Measurements from ENCODE around the gene LILRA6.

LILRA6 gene

GRCh38 chr19:54262470-54262869, 19.9 kb upstream of the LILRA6 start:
- Histone ChIP-seq H2AFZ (ENCODE audit: low read length) (no peak overlapping the region), H3K79me2 (ENCODE audit: insufficient read depth, low read length) (no peaks in the 10 kb centered on the region), H4K20me1 (ENCODE audit: insufficient read depth, low read length) (no peaks in the 10 kb centered on the region), H3K9ac (ENCODE audit: low read length) (no peak overlapping the region), H3F3A (ENCODE audit: insufficient read depth, low read length) (no peaks in the 10 kb centered on the region), H3K27ac (ENCODE audit: low read depth, low read length, poor library complexity, severe bottlenecking) (no peak overlapping the region), H3K4me3 (ENCODE audit: low read depth, low read length, poor library complexity, severe bottlenecking) (no peak overlapping the region), H3K4me2 (ENCODE audit: low read length) (no peak overlapping the region), H3K4me1 (ENCODE audit: insufficient read depth, low read length, severe bottlenecking) (no peaks in the 10 kb centered on the region), H3K9me3 (ENCODE audit: low read length) (no peaks in the 10 kb centered on the region), H3K36me3 (ENCODE audit: insufficient read depth, low read length) (no peaks in the 10 kb centered on the region), H3K9me2 (ENCODE audit: low read depth, low read length) (no peaks in the 10 kb centered on the region), H3K27me3 (ENCODE audit: insufficient read depth, low read length) (peaks cover 7% of the 10 kb centered on the region; the same call in 1 of the 2 replicates)
- TF ChIP-seq CTCF (IDR thresholded peaks at IDR 0.05; ENCODE audit: low read length) (no peak), EZH2 (IDR thresholded peaks at IDR 0.05; ENCODE audit: borderline replicate concordance, low read length) (no peak)

DNA sequence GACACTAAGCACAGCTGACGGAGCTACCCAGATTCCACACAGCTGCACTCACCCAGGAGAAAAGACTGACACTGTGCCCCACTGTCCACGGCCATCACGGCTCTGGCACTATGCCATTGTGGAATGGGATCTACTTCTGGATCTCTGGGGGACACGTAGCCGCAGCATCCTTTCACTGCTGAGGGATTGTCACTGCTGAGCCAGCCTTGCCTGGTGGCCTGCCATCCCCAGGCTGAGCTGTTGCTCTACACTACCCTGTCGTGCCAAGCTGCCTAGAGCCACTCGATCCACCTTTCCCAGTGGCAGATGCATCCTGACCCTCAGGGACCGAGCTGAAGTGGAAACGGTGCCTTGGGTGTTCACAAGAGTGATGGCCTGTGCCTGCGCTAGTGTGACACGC, 19.5 kb upstream of the LILRA6 start:
- no peaks in the 10 kb centered on the region for H3K79me2 ChIP-seq (ENCODE audit: insufficient read depth, low read length)
- no peak overlapping the region for H3K4me2 ChIP-seq (ENCODE audit: low read length)
- no peaks in the 10 kb centered on the region for H3K9me3 ChIP-seq (ENCODE audit: low read length)
- no peaks in the 10 kb centered on the region for H3F3A ChIP-seq (ENCODE audit: insufficient read depth, low read length)
- H2AFZ ChIP-seq (ENCODE audit: low read length), result no peak overlapping the region
- H3K9ac ChIP-seq (ENCODE audit: low read length), result no peak overlapping the region
- H3K36me3 ChIP-seq (ENCODE audit: insufficient read depth, low read length), result no peaks in the 10 kb centered on the region
- TF ChIP-seq CTCF (IDR thresholded peaks at IDR 0.05; ENCODE audit: low read length) (no peak), EZH2 (IDR thresholded peaks at IDR 0.05; ENCODE audit: borderline replicate concordance, low read length) (no peak)
- no peaks in the 10 kb centered on the region for H3K9me2 ChIP-seq (ENCODE audit: low read depth, low read length)
- H3K27me3 ChIP-seq (ENCODE audit: insufficient read depth, low read length), result peaks cover 7% of the 10 kb centered on the region; the same call in 1 of the 2 replicates
- no peak overlapping the region for H3K27ac ChIP-seq (ENCODE audit: low read depth, low read length, poor library complexity, severe bottlenecking)
- H4K20me1 ChIP-seq (ENCODE audit: insufficient read depth, low read length), result no peaks in the 10 kb centered on the region
- no peaks in the 10 kb centered on the region for H3K4me1 ChIP-seq (ENCODE audit: insufficient read depth, low read length, severe bottlenecking)
- no peak overlapping the region for H3K4me3 ChIP-seq (ENCODE audit: low read depth, low read length, poor library complexity, severe bottlenecking)

DNA sequence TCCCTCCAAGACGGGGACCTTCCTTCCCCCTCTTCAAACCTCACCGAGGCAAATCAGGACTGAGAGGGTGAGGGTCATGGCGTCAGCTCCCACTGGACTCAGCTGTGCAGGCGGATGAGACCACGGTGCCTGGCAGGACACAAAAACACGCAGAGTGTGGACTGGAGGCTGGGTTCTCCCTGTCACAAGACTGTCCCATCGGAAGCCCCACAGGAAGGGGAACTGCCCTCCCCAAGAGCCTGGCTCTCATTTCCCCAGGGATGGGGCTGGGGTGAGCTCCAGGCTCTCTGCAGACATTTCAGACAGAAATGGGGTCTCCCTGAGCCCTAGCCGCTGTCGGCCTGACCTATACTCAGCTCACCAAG, 14.5 kb upstream of the LILRA6 start, which contains the start of gene LILRB5:
LILRB5 (minus strand) TSS at position 158 of the 365 bp plus-strand sequence; CDS start at position 78, 80 bp downstream.
- TF ChIP-seq EZH2 (IDR thresholded peaks at IDR 0.05; ENCODE audit: borderline replicate concordance, low read length) (no peak), CTCF (IDR thresholded peaks at IDR 0.05; ENCODE audit: low read length) (no peak)
- peaks cover 17% of the 10 kb centered on the region; the same call in 1 of the 2 replicates for H3K27me3 ChIP-seq (ENCODE audit: insufficient read depth, low read length)
- H4K20me1 ChIP-seq (ENCODE audit: insufficient read depth, low read length), result no peaks in the 10 kb centered on the region
- no peaks in the 10 kb centered on the region for H3F3A ChIP-seq (ENCODE audit: insufficient read depth, low read length)
- H3K79me2 ChIP-seq (ENCODE audit: insufficient read depth, low read length), result no peaks in the 10 kb centered on the region
- H3K36me3 ChIP-seq (ENCODE audit: insufficient read depth, low read length), result no peaks in the 10 kb centered on the region
- no peaks in the 10 kb centered on the region for H3K9me2 ChIP-seq (ENCODE audit: low read depth, low read length)
- H3K4me1 ChIP-seq (ENCODE audit: insufficient read depth, low read length, severe bottlenecking), result no peaks in the 10 kb centered on the region
- H3K27ac ChIP-seq (ENCODE audit: low read depth, low read length, poor library complexity, severe bottlenecking), result no peak within 1 kb of the TSS
- H3K9ac ChIP-seq (ENCODE audit: low read length), result no peak within 1 kb of the TSS
- no peak within 1 kb of the TSS for H2AFZ ChIP-seq (ENCODE audit: low read length)
- no peak within 1 kb of the TSS for H3K4me3 ChIP-seq (ENCODE audit: low read depth, low read length, poor library complexity, severe bottlenecking)
- no peak within 1 kb of the TSS for H3K4me2 ChIP-seq (ENCODE audit: low read length)
- H3K9me3 ChIP-seq (ENCODE audit: low read length), result no peaks in the 10 kb centered on the region

Measured in OCI-LY1 (cell line).